ENCODE measurements around the gene TRIM5. TPM values are rescaled to one million over a fixed set of nuclear protein-coding genes. Genes with fewer than 3 reads are reported as not detected.

TRIM5 gene
- total and polyA plus RNA-seq, 9 donors, result 11.8 to 35.8 (median 24.5) TPM

DNA sequence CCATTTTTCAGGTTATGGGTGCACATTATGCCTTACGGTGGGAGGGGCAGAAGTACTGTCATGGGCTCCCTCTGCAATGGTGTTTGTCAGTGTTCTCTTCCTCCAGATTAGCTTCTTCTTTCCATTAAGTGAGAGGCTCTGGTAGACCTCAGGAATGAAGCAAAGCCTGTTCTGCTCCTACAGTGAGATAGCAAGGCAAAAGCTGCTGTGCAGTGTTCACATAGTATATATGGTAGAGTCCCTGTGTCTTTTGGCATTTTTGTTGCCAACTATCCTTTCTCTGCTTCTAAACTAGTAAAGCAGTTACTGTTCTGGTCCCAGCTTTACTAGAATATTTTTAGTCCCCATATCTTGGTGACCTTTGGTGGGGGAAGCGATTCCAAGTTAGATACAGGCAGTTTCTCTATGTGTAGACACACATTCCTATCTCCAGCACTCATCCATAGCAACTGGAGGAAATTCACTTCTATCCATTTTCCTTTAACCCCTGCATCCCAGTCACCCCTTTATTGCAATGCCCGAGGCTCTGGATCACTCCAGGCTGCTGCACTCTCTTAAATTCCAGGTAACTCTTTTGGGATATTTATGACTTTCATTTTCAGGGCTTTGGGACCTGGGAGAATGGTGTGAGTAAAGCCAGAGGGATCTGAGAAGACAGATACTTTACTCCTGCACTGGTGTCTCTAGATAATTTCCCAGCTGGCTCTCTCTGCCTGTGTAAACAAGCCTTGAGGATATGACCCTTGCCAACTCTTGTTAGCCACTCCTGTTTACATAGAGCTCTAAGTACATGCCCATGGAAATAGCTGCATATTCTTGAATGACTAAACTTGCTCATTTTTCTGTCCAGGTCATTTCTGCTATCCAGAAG is 64.0 kb downstream of the TRIM5 start:
- H3K4me3 ChIP-seq, result no peak overlapping the region
- intact Hi-C loops (cut with DNase I), result no loop called here
- H3K9me3 ChIP-seq, result no peaks in the 10 kb centered on the region
- TF ChIP-seq POLR2A (IDR thresholded peaks at IDR 0.05), result no peak
- no peak for TF ChIP-seq CTCF (IDR thresholded peaks at IDR 0.05)
- TF ChIP-seq EP300 (IDR thresholded peaks at IDR 0.05), result no peak
- no peak overlapping the region for H3K27ac ChIP-seq
- peaks cover 8% of the 10 kb centered on the region for H3K4me1 ChIP-seq (ENCODE audit: insufficient read depth)
- no peaks in the 10 kb centered on the region for H3K27me3 ChIP-seq
- 43 to 58% (median 56%) methylated on average over 3 of the region's 3 CpGs for WGBS, 3 donors
- no peak for DNase-seq
- no peaks in the 10 kb centered on the region for H3K36me3 ChIP-seq

DNA sequence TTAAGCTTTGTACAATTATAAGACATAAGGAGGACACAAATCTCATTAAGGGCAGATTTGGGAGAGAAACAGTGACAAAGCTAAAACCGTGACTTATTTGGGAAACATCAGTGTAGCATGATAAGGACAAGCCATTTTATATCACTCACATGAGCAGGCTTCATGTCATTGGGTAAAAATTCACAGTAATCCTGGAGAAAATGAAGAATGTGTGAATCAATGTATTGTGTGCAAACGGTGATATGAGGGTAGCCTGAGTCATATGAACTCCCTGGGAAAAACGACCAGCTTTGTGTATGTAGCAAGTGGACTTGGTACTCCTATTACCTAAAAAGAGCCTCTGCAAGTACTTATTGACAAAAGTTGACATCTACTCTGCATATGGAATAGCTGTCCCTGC is 66.1 kb downstream of the TRIM5 start:
- WGBS, 3 donors, result 79 to 85% (median 82%) methylated on average over 3 of the region's 3 CpGs
- DNase-seq, result no peak
- TF ChIP-seq CTCF (IDR thresholded peaks at IDR 0.05), result no peak
- no peak for TF ChIP-seq POLR2A (IDR thresholded peaks at IDR 0.05)
- TF ChIP-seq EP300 (IDR thresholded peaks at IDR 0.05), result no peak
- intact Hi-C loops (cut with DNase I), result no loop called here
- Histone ChIP-seq H3K4me1 (ENCODE audit: insufficient read depth) (no peaks in the 10 kb centered on the region), H3K4me3 (no peak overlapping the region), H3K27ac (no peak overlapping the region), H3K9me3 (no peaks in the 10 kb centered on the region), H3K36me3 (no peaks in the 10 kb centered on the region), H3K27me3 (no peaks in the 10 kb centered on the region)

Other genes starting within 250 kb of the TRIM5 start
- 1 to 10 TPM in 1 of 7 donors, under 1 TPM in 5, not detected in 1; 0.25 to 1.4 (median 0.66) TPM for gene OR51I1, start 243.6 kb downstream of the TRIM5 start, total RNA-seq
- not detected for gene OR51I1, start 243.6 kb downstream of the TRIM5 start, polyA plus RNA-seq
- not detected for gene OR51I2, start 235.8 kb downstream of the TRIM5 start, total RNA-seq
- gene OR51I2, start 235.8 kb downstream of the TRIM5 start, polyA plus RNA-seq, result not detected
- not detected for gene OR52D1, start 196.4 kb downstream of the TRIM5 start, total RNA-seq
- gene OR52D1, start 196.4 kb downstream of the TRIM5 start, polyA plus RNA-seq, result not detected
- gene UBQLN3, start 175.1 kb downstream of the TRIM5 start, total RNA-seq, result 10 to 100 TPM in 1 of 7 donors, 1 to 10 TPM in 3, under 1 TPM in 3; 0.30 to 10.6 (median 1.0) TPM
- gene UBQLN3, start 175.1 kb downstream of the TRIM5 start, polyA plus RNA-seq, result not detected
- 1 to 10 TPM in 6 of 7 donors, under 1 TPM in 1; 0.50 to 3.0 (median 1.3) TPM for gene UBQLNL, start 168.4 kb downstream of the TRIM5 start, total RNA-seq
- gene UBQLNL, start 168.4 kb downstream of the TRIM5 start, polyA plus RNA-seq, result under 1 TPM; 0.73 to 0.87 TPM
- 1 to 10 TPM in 3 of 7 donors, under 1 TPM in 4; 0.26 to 3.6 (median 0.89) TPM for gene OR52H1, start 136.5 kb downstream of the TRIM5 start, total RNA-seq
- gene OR52H1, start 136.5 kb downstream of the TRIM5 start, polyA plus RNA-seq, result under 1 TPM in 1 of 2 donors, not detected in 1; 0.07 TPM
- not detected for gene OR52B6, start 104.2 kb downstream of the TRIM5 start, total RNA-seq
- not detected for gene OR52B6, start 104.2 kb downstream of the TRIM5 start, polyA plus RNA-seq
- gene TRIM6, start 88.4 kb downstream of the TRIM5 start, total RNA-seq, result 1 to 10 TPM; 2.3 to 6.3 (median 4.2) TPM
- gene TRIM6, start 88.4 kb downstream of the TRIM5 start, polyA plus RNA-seq, result 1 to 10 TPM; 2.6 to 6.1 TPM
- 1 to 10 TPM; 4.7 to 8.8 (median 6.1) TPM for gene TRIM34, start 60.1 kb downstream of the TRIM5 start, total RNA-seq
- 10 to 100 TPM in 1 of 2 donors, 1 to 10 TPM in 1; 7.2 to 16.6 TPM for gene TRIM34, start 60.1 kb downstream of the TRIM5 start, polyA plus RNA-seq
- 10 to 100 TPM; 31.0 to 77.4 (median 68.5) TPM for gene TRIM22, start 4.7 kb upstream of the TRIM5 start, total RNA-seq
- 10 to 100 TPM; 40.7 to 84.4 TPM for gene TRIM22, start 4.7 kb upstream of the TRIM5 start, polyA plus RNA-seq
- under 1 TPM in 6 of 7 donors, not detected in 1; 0.17 to 0.43 (median 0.24) TPM for gene OR56B1, start 51.4 kb upstream of the TRIM5 start, total RNA-seq
- not detected for gene OR56B1, start 51.4 kb upstream of the TRIM5 start, polyA plus RNA-seq
- gene OR52N4, start 69.2 kb upstream of the TRIM5 start, total RNA-seq, result under 1 TPM in 4 of 7 donors, not detected in 3; 0.28 to 0.84 (median 0.64) TPM
- gene OR52N4, start 69.2 kb upstream of the TRIM5 start, polyA plus RNA-seq, result under 1 TPM; 0.39 to 0.50 TPM
- gene OR52N5, start 98.3 kb upstream of the TRIM5 start, total RNA-seq, result under 1 TPM in 1 of 7 donors, not detected in 6; 0.11 TPM
- not detected for gene OR52N5, start 98.3 kb upstream of the TRIM5 start, polyA plus RNA-seq
- under 1 TPM in 1 of 7 donors, not detected in 6; 0.23 TPM for gene OR52N1, start 106.2 kb upstream of the TRIM5 start, total RNA-seq
- gene OR52N1, start 106.2 kb upstream of the TRIM5 start, polyA plus RNA-seq, result not detected
- not detected for gene OR52N2, start 123.8 kb upstream of the TRIM5 start, total RNA-seq
- gene OR52N2, start 123.8 kb upstream of the TRIM5 start, polyA plus RNA-seq, result not detected
- gene OR52E6, start 156.8 kb upstream of the TRIM5 start, total RNA-seq, result not detected
- gene OR52E6, start 156.8 kb upstream of the TRIM5 start, polyA plus RNA-seq, result not detected
- not detected for gene OR52E8, start 172.6 kb upstream of the TRIM5 start, total RNA-seq
- not detected for gene OR52E8, start 172.6 kb upstream of the TRIM5 start, polyA plus RNA-seq
- not detected for gene OR52E4, start 195.6 kb upstream of the TRIM5 start, total RNA-seq
- not detected for gene OR52E4, start 195.6 kb upstream of the TRIM5 start, polyA plus RNA-seq
- gene OR52E5, start 208.1 kb upstream of the TRIM5 start, total RNA-seq, result not detected
- not detected for gene OR52E5, start 208.1 kb upstream of the TRIM5 start, polyA plus RNA-seq